Gastrocnemius medialis (tissue), 4 donors: ENCODE measurements around the gene SMARCB1.

Experiments
- CTCF ChIP-seq, 5 experiments: fragments of 450-650 bp in 3 of 5; fragments of 200-600 bp in 2 of 5; sonication (generic) in 2 of 5; IDR thresholded peaks in 4 of 5; conservative IDR thresholded peaks in 1 of 5; 1 replicate in 4 of 5; 2 replicates in 1 of 5; pipeline ENCODE4 v1.5.1; 2016 to 2019; ENCODE audit warnings: antibody characterized with exemption in 5 of 5, mild to moderate bottlenecking in 3 of 5, moderate library complexity in 3 of 5
- POLR2A ChIP-seq, 2 donors: fragments of 450-650 bp; IDR thresholded peaks; one replicate each; pipeline ENCODE4 v1.6.1; 2017; ENCODE audit warnings: antibody characterized with exemption in 2 of 2, mild to moderate bottlenecking in 2 of 2, moderate library complexity in 2 of 2

- TF ChIP-seq CTCF (IDR thresholded peaks at IDR 0.05 in 4 of 5, conservative IDR thresholded peaks at IDR 0.05 in 1 of 5) (no peak), POLR2A (IDR thresholded peaks at IDR 0.05) (no peak)
These were observed 50.1 kb downstream of the SMARCB1 start for GRCh38 chr22:23836692-23837495.
